ENCODE results near the gene ANKFY1.

The ANKFY1 gene

DNA sequence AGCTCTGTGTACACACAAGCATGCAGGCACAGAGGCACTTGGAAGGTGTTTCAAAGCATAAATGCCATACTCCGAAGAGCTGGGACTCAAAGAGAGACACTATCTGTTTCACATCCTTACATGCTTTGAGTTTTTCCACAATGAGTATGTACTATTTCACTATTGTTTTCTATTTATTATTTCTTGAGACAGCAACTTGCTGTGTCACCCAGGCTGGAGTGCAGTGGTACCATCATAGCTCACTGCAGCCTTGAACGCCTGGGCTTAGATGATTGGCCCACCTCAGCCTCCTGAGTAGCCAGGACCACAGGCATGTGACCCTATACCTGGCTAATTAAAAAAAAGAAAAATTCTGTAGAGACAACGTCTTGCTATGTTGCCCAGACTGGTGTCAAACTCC is 89.2 kb downstream of the ANKFY1 start:
- Histone ChIP-seq H3K4me2 (ENCODE audit: low read length) (no peak overlapping the region), H3K27me3 (ENCODE audit: control insufficient read depth, low read length) (no peaks in the 10 kb centered on the region), H3K9me2 (replicated peaks; ENCODE audit: control insufficient read depth, low read length) (no peaks in the 10 kb centered on the region), H3K79me2 (ENCODE audit: control insufficient read depth, low read length) (no peaks in the 10 kb centered on the region), H3K4me3 (ENCODE audit: low read length) (no peak overlapping the region), H4K20me1 (ENCODE audit: control insufficient read depth, insufficient read depth, low read depth, low read length) (no peaks in the 10 kb centered on the region), H3K36me3 (ENCODE audit: control insufficient read depth, low read length) (peaks cover 96% of the 10 kb centered on the region), H3F3A (ENCODE audit: control insufficient read depth, insufficient read depth) (no peaks in the 10 kb centered on the region), H3K9me3 (ENCODE audit: control insufficient read depth, insufficient read depth, low read length) (no peaks in the 10 kb centered on the region), H3K27ac (ENCODE audit: low read depth, low read length) (no peak overlapping the region), H3K4me1 (ENCODE audit: control insufficient read depth, low read length) (no peaks in the 10 kb centered on the region)
- TF ChIP-seq, protein P1, sequence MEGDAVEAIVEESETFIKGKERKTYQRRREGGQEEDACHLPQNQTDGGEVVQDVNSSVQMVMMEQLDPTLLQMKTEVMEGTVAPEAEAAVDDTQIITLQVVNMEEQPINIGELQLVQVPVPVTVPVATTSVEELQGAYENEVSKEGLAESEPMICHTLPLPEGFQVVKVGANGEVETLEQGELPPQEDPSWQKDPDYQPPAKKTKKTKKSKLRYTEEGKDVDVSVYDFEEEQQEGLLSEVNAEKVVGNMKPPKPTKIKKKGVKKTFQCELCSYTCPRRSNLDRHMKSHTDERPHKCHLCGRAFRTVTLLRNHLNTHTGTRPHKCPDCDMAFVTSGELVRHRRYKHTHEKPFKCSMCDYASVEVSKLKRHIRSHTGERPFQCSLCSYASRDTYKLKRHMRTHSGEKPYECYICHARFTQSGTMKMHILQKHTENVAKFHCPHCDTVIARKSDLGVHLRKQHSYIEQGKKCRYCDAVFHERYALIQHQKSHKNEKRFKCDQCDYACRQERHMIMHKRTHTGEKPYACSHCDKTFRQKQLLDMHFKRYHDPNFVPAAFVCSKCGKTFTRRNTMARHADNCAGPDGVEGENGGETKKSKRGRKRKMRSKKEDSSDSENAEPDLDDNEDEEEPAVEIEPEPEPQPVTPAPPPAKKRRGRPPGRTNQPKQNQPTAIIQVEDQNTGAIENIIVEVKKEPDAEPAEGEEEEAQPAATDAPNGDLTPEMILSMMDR (IDR thresholded peaks at IDR 0.05; ENCODE audit: low read depth, low read length, poor library complexity, severe bottlenecking): no peak
- no peak for TF ChIP-seq EZH2phosphoT487 (IDR thresholded peaks at IDR 0.05; ENCODE audit: borderline replicate concordance, low read length)

DNA sequence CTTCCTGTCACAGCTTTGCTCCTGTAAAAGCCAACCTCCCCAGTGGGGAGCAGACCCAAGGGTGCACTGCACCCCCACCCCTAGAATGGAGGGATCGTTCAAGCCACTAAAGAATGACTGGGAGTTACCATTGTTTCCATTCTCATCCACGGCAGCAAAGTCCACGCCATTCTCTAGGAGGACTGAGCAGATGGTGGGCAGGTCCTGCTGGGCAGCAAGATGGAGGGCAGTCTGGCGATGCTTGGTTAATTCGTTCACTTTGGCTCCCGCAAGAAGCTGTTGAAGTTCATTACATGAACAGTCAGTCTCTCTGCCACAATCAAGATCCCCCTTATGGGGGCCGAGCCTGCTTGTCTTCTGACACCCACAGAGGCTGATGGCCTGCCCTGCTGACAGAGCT is 90.0 kb downstream of the ANKFY1 start:
- no peaks in the 10 kb centered on the region for H3F3A ChIP-seq (ENCODE audit: control insufficient read depth, insufficient read depth)
- H3K27ac ChIP-seq (ENCODE audit: low read depth, low read length): no peak overlapping the region
- no peaks in the 10 kb centered on the region for H3K27me3 ChIP-seq (ENCODE audit: control insufficient read depth, low read length)
- H3K4me1 ChIP-seq (ENCODE audit: control insufficient read depth, low read length): no peaks in the 10 kb centered on the region
- H3K9me3 ChIP-seq (ENCODE audit: control insufficient read depth, insufficient read depth, low read length): no peaks in the 10 kb centered on the region
- no peak overlapping the region for H3K4me2 ChIP-seq (ENCODE audit: low read length)
- no peak overlapping the region for H3K4me3 ChIP-seq (ENCODE audit: low read length)
- no peaks in the 10 kb centered on the region for H3K79me2 ChIP-seq (ENCODE audit: control insufficient read depth, low read length)
- H3K9me2 ChIP-seq (replicated peaks; ENCODE audit: control insufficient read depth, low read length): no peaks in the 10 kb centered on the region
- no peak for TF ChIP-seq EZH2phosphoT487 (IDR thresholded peaks at IDR 0.05; ENCODE audit: borderline replicate concordance, low read length)
- TF ChIP-seq, protein P1 (IDR thresholded peaks at IDR 0.05; ENCODE audit: low read depth, low read length, poor library complexity, severe bottlenecking): no peak
- peaks cover 96% of the 10 kb centered on the region for H3K36me3 ChIP-seq (ENCODE audit: control insufficient read depth, low read length)
- no peaks in the 10 kb centered on the region for H4K20me1 ChIP-seq (ENCODE audit: control insufficient read depth, insufficient read depth, low read depth, low read length)

DNA sequence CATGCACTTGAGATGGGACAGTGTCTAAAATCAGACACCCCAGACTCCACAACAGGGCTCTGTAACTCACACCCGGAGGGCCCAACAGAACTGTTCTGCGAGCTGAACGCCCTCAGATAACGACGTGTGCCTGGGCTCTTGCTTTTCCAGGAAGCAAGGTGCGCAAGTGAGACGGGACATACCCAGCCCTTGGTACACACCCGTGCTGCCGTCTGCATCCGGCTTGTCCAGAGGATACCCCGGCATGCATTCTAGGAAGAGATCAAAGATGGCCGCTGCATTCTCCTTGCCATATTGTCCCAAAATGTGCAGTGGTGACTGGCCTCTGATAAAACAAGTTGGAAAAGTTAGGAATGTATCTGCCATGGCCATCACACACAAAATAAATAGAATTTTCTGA is 91.4 kb downstream of the ANKFY1 start:
- Histone ChIP-seq H3K9me3 (ENCODE audit: control insufficient read depth, insufficient read depth, low read length) (no peaks in the 10 kb centered on the region), H3K36me3 (ENCODE audit: control insufficient read depth, low read length) (peaks cover 90% of the 10 kb centered on the region), H3K27ac (ENCODE audit: low read depth, low read length) (no peak overlapping the region), H3K4me2 (ENCODE audit: low read length) (no peak overlapping the region), H3K4me1 (ENCODE audit: control insufficient read depth, low read length) (no peaks in the 10 kb centered on the region), H4K20me1 (ENCODE audit: control insufficient read depth, insufficient read depth, low read depth, low read length) (no peaks in the 10 kb centered on the region), H3K9me2 (replicated peaks; ENCODE audit: control insufficient read depth, low read length) (no peaks in the 10 kb centered on the region), H3F3A (ENCODE audit: control insufficient read depth, insufficient read depth) (no peaks in the 10 kb centered on the region), H3K79me2 (ENCODE audit: control insufficient read depth, low read length) (no peaks in the 10 kb centered on the region), H3K27me3 (ENCODE audit: control insufficient read depth, low read length) (no peaks in the 10 kb centered on the region), H3K4me3 (ENCODE audit: low read length) (no peak overlapping the region)
- TF ChIP-seq, protein P1 (IDR thresholded peaks at IDR 0.05; ENCODE audit: low read depth, low read length, poor library complexity, severe bottlenecking): no peak
- TF ChIP-seq EZH2phosphoT487 (IDR thresholded peaks at IDR 0.05; ENCODE audit: borderline replicate concordance, low read length): no peak

All from DOHH2 (cell line).